ENCODE measurements around the gene NT5C.
A peak's percentile ranks its signal among the peaks of the same experiment; 100 is the strongest.

The NT5C gene

DNA sequence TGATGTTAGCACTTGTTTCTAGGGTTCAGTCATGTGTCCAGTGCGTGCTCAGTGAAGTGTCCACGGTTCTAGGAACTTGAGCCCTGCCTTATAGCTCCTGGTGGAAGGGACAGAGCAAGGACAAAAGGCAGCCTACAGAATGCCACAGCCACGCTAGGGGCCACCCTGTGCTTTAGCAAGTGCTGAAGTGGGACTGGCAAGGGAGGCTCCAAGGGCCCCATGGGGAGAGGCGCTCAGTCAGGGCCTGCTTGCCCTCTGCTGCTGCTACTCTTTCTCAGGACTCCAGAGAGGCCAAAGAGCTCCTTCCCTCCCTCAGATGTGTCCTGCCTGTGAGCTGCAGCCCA lies 6.8 kb downstream of the NT5C start:
- in situ Hi-C loops (cut with HindIII; ENCODE audit: low pct_ligation_motif_present, low sequenced_read_pairs) = no loop called here
- TF ChIP-seq, protein P1, sequence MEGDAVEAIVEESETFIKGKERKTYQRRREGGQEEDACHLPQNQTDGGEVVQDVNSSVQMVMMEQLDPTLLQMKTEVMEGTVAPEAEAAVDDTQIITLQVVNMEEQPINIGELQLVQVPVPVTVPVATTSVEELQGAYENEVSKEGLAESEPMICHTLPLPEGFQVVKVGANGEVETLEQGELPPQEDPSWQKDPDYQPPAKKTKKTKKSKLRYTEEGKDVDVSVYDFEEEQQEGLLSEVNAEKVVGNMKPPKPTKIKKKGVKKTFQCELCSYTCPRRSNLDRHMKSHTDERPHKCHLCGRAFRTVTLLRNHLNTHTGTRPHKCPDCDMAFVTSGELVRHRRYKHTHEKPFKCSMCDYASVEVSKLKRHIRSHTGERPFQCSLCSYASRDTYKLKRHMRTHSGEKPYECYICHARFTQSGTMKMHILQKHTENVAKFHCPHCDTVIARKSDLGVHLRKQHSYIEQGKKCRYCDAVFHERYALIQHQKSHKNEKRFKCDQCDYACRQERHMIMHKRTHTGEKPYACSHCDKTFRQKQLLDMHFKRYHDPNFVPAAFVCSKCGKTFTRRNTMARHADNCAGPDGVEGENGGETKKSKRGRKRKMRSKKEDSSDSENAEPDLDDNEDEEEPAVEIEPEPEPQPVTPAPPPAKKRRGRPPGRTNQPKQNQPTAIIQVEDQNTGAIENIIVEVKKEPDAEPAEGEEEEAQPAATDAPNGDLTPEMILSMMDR (IDR thresholded peaks at IDR 0.05; ENCODE audit: low read depth, low read length, missing control alignments) = no peak
- no peak for DNase-seq
- no peaks in the 10 kb centered on the region for H3K27me3 ChIP-seq (replicated peaks)
- no peak overlapping the region for H3K4me3 ChIP-seq (ENCODE audit: low read depth, low read length)
- no peak overlapping the region for H3K27ac ChIP-seq
- no peaks in the 10 kb centered on the region for H3K36me3 ChIP-seq (replicated peaks)

DNA sequence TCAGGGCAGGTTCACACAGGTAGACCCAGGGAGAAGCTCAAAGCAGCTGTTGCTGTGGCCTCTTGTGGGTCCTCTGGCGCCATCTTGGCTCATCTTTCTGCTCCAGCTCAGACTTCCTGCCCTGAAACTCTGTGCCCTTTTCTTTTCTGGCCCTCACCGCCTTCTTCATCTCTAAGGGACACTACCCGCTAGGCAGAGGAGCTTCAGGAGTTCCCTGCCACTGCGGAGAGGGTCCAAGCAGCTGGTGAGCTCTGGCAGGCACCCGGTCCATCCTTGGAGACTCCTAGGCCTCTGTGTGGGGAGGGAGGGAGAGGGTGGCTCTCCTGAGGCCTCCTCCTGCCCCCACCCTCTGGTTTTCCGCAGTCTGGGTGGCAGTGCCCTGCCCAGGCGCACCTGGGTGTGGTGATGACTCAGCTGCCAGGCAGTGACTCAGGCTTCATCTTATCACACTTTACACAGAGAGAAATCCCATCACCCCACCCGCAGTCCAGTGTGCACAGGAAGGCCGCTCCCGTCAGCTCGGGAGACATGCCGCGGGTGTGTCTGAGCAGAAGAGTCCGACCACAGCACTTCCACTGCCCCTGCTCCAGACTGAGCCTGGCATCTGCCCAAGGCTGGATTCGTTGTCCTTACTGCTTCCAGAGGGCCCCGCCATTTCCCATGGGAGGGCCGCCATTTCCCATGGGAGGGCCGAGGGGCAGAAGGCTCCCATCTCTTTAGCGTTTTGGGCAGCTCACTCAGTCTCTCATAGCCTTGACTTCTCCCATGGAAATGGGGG lies 7.3 kb downstream of the NT5C start:
- in situ Hi-C loops (cut with HindIII; ENCODE audit: low pct_ligation_motif_present, low sequenced_read_pairs) = no loop called here
- Histone ChIP-seq H3K27me3 (replicated peaks) (no peaks in the 10 kb centered on the region), H3K27ac (no peak overlapping the region), H3K36me3 (replicated peaks) (no peaks in the 10 kb centered on the region), H3K4me3 (ENCODE audit: low read depth, low read length) (no peak overlapping the region)
- DNase-seq = peak; percentile 49
- TF ChIP-seq, protein P1 (IDR thresholded peaks at IDR 0.05; ENCODE audit: low read depth, low read length, missing control alignments) = no peak

DNA sequence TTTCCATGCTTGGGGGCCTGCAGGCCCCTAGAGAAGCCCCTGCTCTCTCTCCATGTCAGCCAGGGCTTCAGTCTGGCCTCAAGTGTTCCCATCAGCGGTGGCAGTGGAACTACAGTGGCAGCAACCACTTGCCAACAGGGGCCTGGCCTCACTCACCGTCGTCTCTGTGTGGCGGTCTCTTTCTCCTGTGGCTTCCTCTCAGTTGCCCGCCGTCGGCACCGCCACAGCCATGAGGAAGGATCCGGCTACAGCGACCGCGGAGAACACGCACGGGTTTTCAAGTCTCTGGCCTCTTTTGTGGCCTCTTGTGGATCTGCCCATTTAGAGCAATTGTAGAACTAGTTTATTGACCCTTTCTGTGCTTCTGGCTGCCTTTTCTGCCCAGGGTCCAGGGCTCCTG lies 13.2 kb downstream of the NT5C start:
- peaks cover 2% of the 10 kb centered on the region for H3K36me3 ChIP-seq (replicated peaks)
- in situ Hi-C loops (cut with HindIII; ENCODE audit: low pct_ligation_motif_present, low sequenced_read_pairs) = no loop called here
- TF ChIP-seq, protein P1 (IDR thresholded peaks at IDR 0.05; ENCODE audit: low read depth, low read length, missing control alignments) = no peak
- no peaks in the 10 kb centered on the region for H3K27me3 ChIP-seq (replicated peaks)
- no peak overlapping the region for H3K4me3 ChIP-seq (ENCODE audit: low read depth, low read length)
- H3K27ac ChIP-seq = no peak overlapping the region
- no peak for DNase-seq

DNA sequence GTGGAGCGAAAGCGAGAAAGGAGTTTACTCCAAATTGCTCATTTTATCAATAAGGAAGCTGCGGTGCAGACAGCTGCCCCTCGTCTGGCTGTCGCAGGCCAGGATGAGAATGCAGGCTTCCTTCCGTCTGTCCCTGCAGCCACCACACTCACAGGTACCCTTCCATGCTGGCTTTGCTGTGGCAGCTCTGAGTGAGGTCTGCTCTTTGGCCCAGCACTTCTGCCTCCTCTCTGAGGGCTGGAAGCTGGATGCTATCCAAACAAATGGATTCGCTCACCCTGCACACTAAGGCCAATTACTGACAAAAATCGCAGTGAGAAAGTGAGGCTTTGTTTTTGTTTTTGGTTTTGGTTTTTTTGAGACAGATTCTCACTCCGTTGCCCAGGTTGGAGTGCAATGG lies 14.8 kb downstream of the NT5C start:
- peaks cover 2% of the 10 kb centered on the region for H3K36me3 ChIP-seq (replicated peaks)
- H3K4me3 ChIP-seq (ENCODE audit: low read depth, low read length) = no peak overlapping the region
- TF ChIP-seq, protein P1 (IDR thresholded peaks at IDR 0.05; ENCODE audit: low read depth, low read length, missing control alignments) = no peak
- no peak overlapping the region for H3K27ac ChIP-seq
- in situ Hi-C loops (cut with HindIII; ENCODE audit: low pct_ligation_motif_present, low sequenced_read_pairs) = no loop called here
- no peaks in the 10 kb centered on the region for H3K27me3 ChIP-seq (replicated peaks)
- DNase-seq = no peak

DNA sequence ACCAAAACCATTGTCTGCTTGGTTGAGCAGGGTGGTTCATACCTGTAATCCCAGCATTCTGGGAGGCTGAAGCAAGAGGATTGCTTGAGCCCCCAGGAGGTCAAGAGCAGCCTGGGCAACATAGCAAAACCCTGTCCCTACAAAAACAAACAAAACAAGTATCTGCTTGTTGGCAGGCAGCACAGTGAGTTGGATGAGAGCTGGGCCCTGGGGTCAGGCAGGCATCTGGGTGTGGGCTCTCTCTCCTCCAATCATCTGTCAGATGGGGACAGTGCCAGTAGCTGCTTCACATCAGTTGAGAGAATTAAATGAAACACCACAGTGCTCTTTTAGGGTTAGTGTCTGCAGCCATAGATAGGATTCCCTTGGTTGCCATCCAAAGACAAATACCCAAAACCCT lies 16.0 kb downstream of the NT5C start:
- H3K36me3 ChIP-seq (replicated peaks) = peaks cover 2% of the 10 kb centered on the region
- in situ Hi-C loops (cut with HindIII; ENCODE audit: low pct_ligation_motif_present, low sequenced_read_pairs) = no loop called here
- no peak overlapping the region for H3K4me3 ChIP-seq (ENCODE audit: low read depth, low read length)

More for the DNA sequence above, 16.0 kb downstream of the NT5C start:
- no peak for DNase-seq
- Histone ChIP-seq H3K27me3 (replicated peaks) (no peaks in the 10 kb centered on the region), H3K27ac (no peak overlapping the region)
- TF ChIP-seq, protein P1 (IDR thresholded peaks at IDR 0.05; ENCODE audit: low read depth, low read length, missing control alignments) = no peak
